HEK293 (cell line): ENCODE results near the gene NGRN.

Experiments
- CTCF ChIA-PET: fragments of 350-600 bp; formaldehyde crosslinking; extraction: SDS; loops from one replicate; lab custom pipeline; 2021; ENCODE audit warnings: antibody characterized with exemption; lab: Yijun Ruan, JAX
- POLR2A ChIA-PET: fragments of 300-600 bp; formaldehyde crosslinking; extraction: SDS; loops from one replicate; lab custom pipeline; 2020; ENCODE audit warnings: antibody characterized with exemption, inconsistent platforms; lab: Yijun Ruan, JAX
- H3K27ac ChIP-seq: fragments of 200-500 bp; sonication (Bioruptor generic); 2 replicates; pipeline ENCODE4 v1.5.1; 2014; ENCODE audit warnings: low read depth, low read length, control low read depth, inconsistent platforms; ENCODE audit errors: extremely low read depth
- H3K36me3 ChIP-seq, 2 experiments: fragments of 200-500 bp in 1 of 2; sonication (Bioruptor generic) in 1 of 2; 1 replicate in 1 of 2; 2 replicates in 1 of 2; pipeline ENCODE4 v1.5.1; 2014 to 2017; ENCODE audit warnings: inconsistent platforms in 2 of 2, low read length in 2 of 2; ENCODE audit not compliant: control insufficient read depth in 2 of 2, insufficient read depth in 1 of 2
- H3K4me1 ChIP-seq: fragments of 200-500 bp; sonication (Bioruptor generic); 2 replicates; pipeline ENCODE4 v1.5.1; 2014; ENCODE audit warnings: mild to moderate bottlenecking, low read length, inconsistent platforms; ENCODE audit not compliant: control insufficient read depth, insufficient read depth
- H3K4me3 ChIP-seq: 2 replicates; pipeline ENCODE4 v1.5.1; 2011; ENCODE audit warnings: low read depth, mild to moderate bottlenecking, control low read depth, low read length, moderate library complexity
- H3K9me3 ChIP-seq: fragments of 200-500 bp; sonication (Bioruptor generic); 2 replicates; pipeline ENCODE4 v1.5.1; 2014; ENCODE audit warnings: low read depth, low read length, inconsistent platforms; ENCODE audit not compliant: control insufficient read depth, insufficient read depth
- BCL11B ChIP-seq: fragments of 450-650 bp; formaldehyde crosslinking; IDR thresholded peaks from 2 replicates; pipeline ENCODE4 v1.5.1; 2016; ENCODE audit warnings: low read depth, missing biosample characterization, missing genetic modification characterization
- CTCF ChIP-seq: fragments of 450-650 bp; formaldehyde crosslinking; IDR thresholded peaks from 2 replicates; pipeline ENCODE4 v1.5.1; 2016; ENCODE audit warnings: missing biosample characterization, missing genetic modification characterization
- GLI4 ChIP-seq: fragments of 450-650 bp; formaldehyde crosslinking; IDR thresholded peaks from 2 replicates; pipeline ENCODE4 v1.5.1; 2016; ENCODE audit warnings: missing biosample characterization, missing genetic modification characterization
- KLF16 ChIP-seq: fragments of 450-650 bp; formaldehyde crosslinking; IDR thresholded peaks from 2 replicates; pipeline ENCODE4 v1.5.1; 2017; ENCODE audit warnings: missing biosample characterization, missing genetic modification characterization
- OSR2 ChIP-seq: fragments of 450-650 bp; formaldehyde crosslinking; IDR thresholded peaks from 2 replicates; pipeline ENCODE4 v1.5.1; 2016; ENCODE audit warnings: missing biosample characterization, missing genetic modification characterization
- PRDM4 ChIP-seq: fragments of 450-650 bp; formaldehyde crosslinking; IDR thresholded peaks from 2 replicates; pipeline ENCODE4 v1.5.1; 2017; ENCODE audit warnings: missing biosample characterization, missing genetic modification characterization
- TSHZ1 ChIP-seq: fragments of 450-650 bp; formaldehyde crosslinking; IDR thresholded peaks from 2 replicates; pipeline ENCODE4 v1.5.1; 2016; ENCODE audit warnings: missing biosample characterization, missing genetic modification characterization, borderline replicate concordance
- ZBTB17 ChIP-seq: fragments of 450-650 bp; formaldehyde crosslinking; IDR thresholded peaks from 2 replicates; pipeline ENCODE4 v1.5.1; 2016; ENCODE audit warnings: missing biosample characterization, missing genetic modification characterization
- ZBTB8A ChIP-seq: fragments of 450-650 bp; formaldehyde crosslinking; IDR thresholded peaks from 2 replicates; pipeline ENCODE4 v1.5.1; 2016; ENCODE audit warnings: missing biosample characterization, missing genetic modification characterization
- ZFP69B ChIP-seq: fragments of 450-650 bp; formaldehyde crosslinking; IDR thresholded peaks from 2 replicates; pipeline ENCODE4 v1.5.1; 2016; ENCODE audit warnings: missing biosample characterization, missing genetic modification characterization
- ZNF335 ChIP-seq: fragments of 450-650 bp; formaldehyde crosslinking; conservative IDR thresholded peaks from 2 replicates; pipeline ENCODE4 v1.5.1; 2016; ENCODE audit warnings: missing biosample characterization, missing genetic modification characterization
- ZNF341 ChIP-seq: fragments of 450-650 bp; formaldehyde crosslinking; IDR thresholded peaks from 2 replicates; pipeline ENCODE4; 2016; ENCODE audit warnings: low read depth, missing biosample characterization, missing genetic modification characterization
- ZNF350 ChIP-seq: fragments of 450-650 bp; formaldehyde crosslinking; IDR thresholded peaks from 2 replicates; pipeline ENCODE4 v1.5.0; 2017; ENCODE audit warnings: missing biosample characterization, mild to moderate bottlenecking, missing genetic modification characterization
- ZNF600 ChIP-seq: fragments of 450-650 bp; formaldehyde crosslinking; IDR thresholded peaks from 2 replicates; pipeline ENCODE4 v1.5.1; 2016; ENCODE audit warnings: missing biosample characterization, missing genetic modification characterization
- ZNF639 ChIP-seq: fragments of 450-650 bp; formaldehyde crosslinking; IDR thresholded peaks from 2 replicates; pipeline ENCODE4 v1.5.1; 2016; ENCODE audit warnings: missing biosample characterization, missing genetic modification characterization
- ZNF76 ChIP-seq: fragments of 450-650 bp; formaldehyde crosslinking; IDR thresholded peaks from 2 replicates; pipeline ENCODE4; 2016; ENCODE audit warnings: low read depth, missing biosample characterization, missing genetic modification characterization, borderline replicate concordance
- ZNF768 ChIP-seq: fragments of 450-650 bp; formaldehyde crosslinking; IDR thresholded peaks from 2 replicates; pipeline ENCODE4 v1.5.1; 2018; ENCODE audit warnings: missing biosample characterization, mild to moderate bottlenecking, missing genetic modification characterization
- ZNF792 ChIP-seq: fragments of 450-650 bp; formaldehyde crosslinking; IDR thresholded peaks from 2 replicates; pipeline ENCODE4 v1.5.1; 2016; ENCODE audit warnings: missing biosample characterization, missing genetic modification characterization
- TF ChIP-seq, protein P1 (sequence below): fragments of 450-650 bp; formaldehyde crosslinking; IDR thresholded peaks from 2 replicates; pipeline ENCODE4 v1.5.1; 2016; ENCODE audit warnings: missing biosample characterization, missing genetic modification characterization
- TF ChIP-seq, protein P2 (sequence below): fragments of 450-650 bp; formaldehyde crosslinking; IDR thresholded peaks from 2 replicates; pipeline ENCODE4 v1.5.1; 2016; ENCODE audit warnings: missing biosample characterization, missing genetic modification characterization
- TF ChIP-seq, protein P3 (sequence below): fragments of 450-650 bp; formaldehyde crosslinking; IDR thresholded peaks from 2 replicates; pipeline ENCODE4 v1.5.1; 2016; ENCODE audit warnings: missing biosample characterization, missing genetic modification characterization

NGRN gene, protein sequence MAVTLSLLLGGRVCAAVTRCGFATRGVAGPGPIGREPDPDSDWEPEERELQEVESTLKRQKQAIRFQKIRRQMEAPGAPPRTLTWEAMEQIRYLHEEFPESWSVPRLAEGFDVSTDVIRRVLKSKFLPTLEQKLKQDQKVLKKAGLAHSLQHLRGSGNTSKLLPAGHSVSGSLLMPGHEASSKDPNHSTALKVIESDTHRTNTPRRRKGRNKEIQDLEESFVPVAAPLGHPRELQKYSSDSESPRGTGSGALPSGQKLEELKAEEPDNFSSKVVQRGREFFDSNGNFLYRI

DNA sequence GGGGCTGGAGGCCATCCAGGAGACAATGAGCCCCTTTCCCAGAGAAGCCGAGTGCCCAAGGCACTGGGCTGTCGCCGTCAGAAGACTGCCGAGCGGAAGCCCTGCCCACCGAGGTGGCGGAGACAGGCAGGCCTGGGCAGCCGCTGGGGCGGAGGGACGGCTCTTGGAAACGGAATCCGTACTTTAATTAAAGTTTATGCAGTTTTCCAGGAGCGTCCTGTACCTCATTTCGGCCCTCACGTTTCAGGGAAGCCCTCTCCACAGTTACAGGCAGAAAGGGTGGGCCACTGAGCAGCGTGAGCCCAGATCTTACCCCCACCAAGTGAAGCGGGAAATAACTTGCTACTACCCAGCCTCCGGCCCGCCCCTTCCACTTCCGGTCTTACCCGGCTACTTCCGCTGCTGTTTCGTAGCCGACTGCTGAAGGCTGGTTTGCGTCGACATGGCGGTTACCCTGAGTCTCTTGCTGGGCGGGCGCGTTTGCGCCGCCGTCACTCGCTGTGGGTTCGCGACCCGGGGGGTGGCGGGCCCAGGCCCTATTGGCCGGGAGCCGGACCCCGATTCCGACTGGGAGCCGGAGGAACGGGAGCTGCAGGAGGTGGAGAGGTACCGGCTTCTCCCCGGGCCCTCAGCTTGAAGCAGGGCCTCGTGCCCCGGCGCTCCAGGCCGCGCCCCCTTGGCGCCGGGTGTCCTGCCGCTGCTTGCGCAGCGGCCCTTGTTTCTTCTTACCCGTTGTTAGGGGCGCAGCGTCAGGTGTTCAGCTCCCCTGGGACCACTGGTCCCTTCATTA lies at the start of gene NGRN:
TSS of gene NGRN (plus strand) at position 402 of the 790 bp plus-strand sequence. CDS start at position 443, 41 bp downstream.
- peak within 1 kb of the TSS; percentile 89 for H3K27ac ChIP-seq
- peaks cover 10% of the 10 kb centered on the region; the same call in 1 of the 2 replicates for H3K4me1 ChIP-seq
- H3K4me3 ChIP-seq, result peak within 1 kb of the TSS; percentile 73
- peaks cover 29 to 30% of the 10 kb centered on the region in 2 experiments for H3K36me3 ChIP-seq
- CTCF ChIA-PET, result interaction anchor here (0.6 to 0.8 kb wide), 2 partner anchors 16 to 28 kb away, joined by 3 read pairs; partner anchors contain the start of gene TTLL13
- POLR2A ChIA-PET, result interaction anchor here (1.0 to 4.3 kb wide), 4 partner anchors 15 to 92 kb away, joined by 3 to 26 read pairs (median 6); partner anchors contain the start of genes CIB1, GDPGP1 and TTLL13
- H3K9me3 ChIP-seq, result no peaks in the 10 kb centered on the region
- no peak for TF ChIP-seq ZNF768 (tag by site-specific recombination)
- no peak for TF ChIP-seq ZNF792 (tag by site-specific recombination)
- peak; percentile 81 for TF ChIP-seq ZBTB8A (tag by site-specific recombination)
- TF ChIP-seq ZNF335, result peak; percentile 93
- TF ChIP-seq, protein P1, sequence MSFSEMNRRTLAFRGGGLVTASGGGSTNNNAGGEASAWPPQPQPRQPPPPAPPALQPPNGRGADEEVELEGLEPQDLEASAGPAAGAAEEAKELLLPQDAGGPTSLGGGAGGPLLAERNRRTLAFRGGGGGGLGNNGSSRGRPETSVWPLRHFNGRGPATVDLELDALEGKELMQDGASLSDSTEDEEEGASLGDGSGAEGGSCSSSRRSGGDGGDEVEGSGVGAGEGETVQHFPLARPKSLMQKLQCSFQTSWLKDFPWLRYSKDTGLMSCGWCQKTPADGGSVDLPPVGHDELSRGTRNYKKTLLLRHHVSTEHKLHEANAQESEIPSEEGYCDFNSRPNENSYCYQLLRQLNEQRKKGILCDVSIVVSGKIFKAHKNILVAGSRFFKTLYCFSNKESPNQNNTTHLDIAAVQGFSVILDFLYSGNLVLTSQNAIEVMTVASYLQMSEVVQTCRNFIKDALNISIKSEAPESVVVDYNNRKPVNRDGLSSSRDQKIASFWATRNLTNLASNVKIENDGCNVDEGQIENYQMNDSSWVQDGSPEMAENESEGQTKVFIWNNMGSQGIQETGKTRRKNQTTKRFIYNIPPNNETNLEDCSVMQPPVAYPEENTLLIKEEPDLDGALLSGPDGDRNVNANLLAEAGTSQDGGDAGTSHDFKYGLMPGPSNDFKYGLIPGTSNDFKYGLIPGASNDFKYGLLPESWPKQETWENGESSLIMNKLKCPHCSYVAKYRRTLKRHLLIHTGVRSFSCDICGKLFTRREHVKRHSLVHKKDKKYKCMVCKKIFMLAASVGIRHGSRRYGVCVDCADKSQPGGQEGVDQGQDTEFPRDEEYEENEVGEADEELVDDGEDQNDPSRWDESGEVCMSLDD (tag by site-specific recombination), result peak; percentile 47
- TF ChIP-seq ZNF600 (tag by site-specific recombination), result no peak
- peak; percentile 85 for TF ChIP-seq KLF16 (tag by site-specific recombination)
- TF ChIP-seq OSR2 (tag by site-specific recombination), result peak; percentile 71
- peak; percentile 49 for TF ChIP-seq ZNF341 (tag by site-specific recombination)
- peak; percentile 4; the same call in 1 of the 2 replicates for TF ChIP-seq TSHZ1 (tag by site-specific recombination)
- TF ChIP-seq CTCF (tag by site-specific recombination), result peak; percentile 12; the same call in 1 of the 2 replicates
- peak; percentile 53; the same call in 1 of the 2 replicates for TF ChIP-seq ZNF76 (tag by site-specific recombination)
- TF ChIP-seq ZFP69B (tag by site-specific recombination), result 0 out of 2 replicates have a peak, but pooled peaks have one; percentile 56
- TF ChIP-seq, protein P2, sequence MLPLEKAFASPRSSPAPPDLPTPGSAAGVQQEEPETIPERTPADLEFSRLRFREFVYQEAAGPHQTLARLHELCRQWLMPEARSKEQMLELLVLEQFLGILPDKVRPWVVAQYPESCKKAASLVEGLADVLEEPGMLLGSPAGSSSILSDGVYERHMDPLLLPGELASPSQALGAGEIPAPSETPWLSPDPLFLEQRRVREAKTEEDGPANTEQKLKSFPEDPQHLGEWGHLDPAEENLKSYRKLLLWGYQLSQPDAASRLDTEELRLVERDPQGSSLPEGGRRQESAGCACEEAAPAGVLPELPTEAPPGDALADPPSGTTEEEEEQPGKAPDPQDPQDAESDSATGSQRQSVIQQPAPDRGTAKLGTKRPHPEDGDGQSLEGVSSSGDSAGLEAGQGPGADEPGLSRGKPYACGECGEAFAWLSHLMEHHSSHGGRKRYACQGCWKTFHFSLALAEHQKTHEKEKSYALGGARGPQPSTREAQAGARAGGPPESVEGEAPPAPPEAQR (tag by site-specific recombination), result no peak
- TF ChIP-seq ZNF350, result no peak
- TF ChIP-seq ZBTB17 (tag by site-specific recombination), result peak; percentile 98
- no peak for TF ChIP-seq BCL11B (tag by site-specific recombination)
- no peak for TF ChIP-seq PRDM4 (tag by site-specific recombination)
- peak; percentile 63; the same call in 1 of the 2 replicates for TF ChIP-seq GLI4 (tag by site-specific recombination)
- peak; percentile 31; the same call in 1 of the 2 replicates for TF ChIP-seq ZNF639 (tag by site-specific recombination)
- TF ChIP-seq, protein P3, sequence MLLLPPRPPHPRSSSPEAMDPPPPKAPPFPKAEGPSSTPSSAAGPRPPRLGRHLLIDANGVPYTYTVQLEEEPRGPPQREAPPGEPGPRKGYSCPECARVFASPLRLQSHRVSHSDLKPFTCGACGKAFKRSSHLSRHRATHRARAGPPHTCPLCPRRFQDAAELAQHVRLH (tag by site-specific recombination), result peak; percentile 98
